Epithelial cell of prostate (primary cell): ENCODE results near the gene METTL26.

Source experiments
- DNase-seq: peaks from one replicate; pipeline ENCODE4 v3.0.0-alpha.2; 2011; ENCODE audit warnings: low read depth, low spot score
- H3K27ac ChIP-seq: fragments of 450-650 bp; 2 replicates; pipeline ENCODE4 v1.5.1; 2017; ENCODE audit warnings: mild to moderate bottlenecking

Gene METTL26

GRCh38 chr16:627454-628239 is 8.5 kb downstream of the METTL26 start:
- no peak for DNase-seq
- no peak overlapping the region for H3K27ac ChIP-seq

- H3K27ac ChIP-seq: no peak overlapping the region
- DNase-seq: peak; percentile 74
Observed at GRCh38 chr16:626787-627453, 9.2 kb downstream of the METTL26 start.

- H3K27ac ChIP-seq: no peak overlapping the region
- DNase-seq: no peak
Observed at GRCh38 chr16:625977-626765, 9.9 kb downstream of the METTL26 start.

DNA sequence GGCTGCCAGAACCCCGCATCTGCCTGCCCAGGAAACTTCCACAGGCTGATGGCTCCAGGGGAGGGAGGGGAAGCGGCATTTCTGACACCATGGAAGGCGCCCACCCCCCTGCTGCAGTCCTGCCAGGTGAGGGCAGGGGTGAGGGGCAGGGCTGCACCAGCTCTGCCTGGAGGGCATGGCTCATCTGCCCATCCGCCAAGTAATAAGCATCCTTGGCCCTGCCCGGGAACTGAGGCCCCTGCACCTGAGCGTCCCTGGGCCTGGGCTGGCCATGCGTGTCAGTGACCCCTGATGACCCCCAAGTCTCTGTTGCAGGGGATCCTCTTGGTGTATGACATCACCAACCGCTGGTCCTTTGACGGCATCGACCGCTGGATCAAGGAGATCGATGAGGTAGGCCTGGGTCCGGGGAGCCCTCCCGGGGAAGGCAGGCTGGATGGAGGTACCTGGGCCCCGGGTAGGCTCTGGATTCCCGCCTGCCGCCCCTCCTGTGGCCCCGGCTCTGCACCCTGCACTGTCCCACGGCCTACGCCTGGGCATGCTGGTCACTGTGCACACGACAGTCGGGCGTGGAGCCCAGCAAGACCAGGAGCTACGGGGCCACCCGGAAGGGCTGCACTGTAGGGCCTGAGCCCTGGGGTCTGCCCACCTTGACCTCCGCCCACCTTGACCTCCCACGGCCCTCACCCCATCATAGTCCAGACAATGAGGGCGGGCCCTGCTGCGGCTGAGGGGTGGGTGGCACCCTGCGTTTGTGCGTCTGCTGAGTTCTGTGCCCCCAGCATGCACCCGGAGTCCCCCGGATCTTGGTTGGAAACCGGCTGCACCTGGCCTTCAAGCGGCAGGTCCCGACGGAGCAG is 10.8 kb downstream of the METTL26 start:
- DNase-seq: no peak

GRCh38 chr16:624526-625070 is 11.5 kb downstream of the METTL26 start:
- no peak for DNase-seq
- no peak overlapping the region for H3K27ac ChIP-seq

More for the DNA sequence above, 10.8 kb downstream of the METTL26 start:
- H3K27ac ChIP-seq: no peak overlapping the region

GRCh38 chr16:622920-623280 is 13.2 kb downstream of the METTL26 start:
- no peak for DNase-seq
- H3K27ac ChIP-seq: no peak overlapping the region

- no peak for DNase-seq
- no peak overlapping the region for H3K27ac ChIP-seq
Observed at GRCh38 chr16:621526-622105, 14.5 kb downstream of the METTL26 start.

GRCh38 chr16:620700-621525 is 15.2 kb downstream of the METTL26 start:
- H3K27ac ChIP-seq: no peak overlapping the region
- DNase-seq: no peak

DNA sequence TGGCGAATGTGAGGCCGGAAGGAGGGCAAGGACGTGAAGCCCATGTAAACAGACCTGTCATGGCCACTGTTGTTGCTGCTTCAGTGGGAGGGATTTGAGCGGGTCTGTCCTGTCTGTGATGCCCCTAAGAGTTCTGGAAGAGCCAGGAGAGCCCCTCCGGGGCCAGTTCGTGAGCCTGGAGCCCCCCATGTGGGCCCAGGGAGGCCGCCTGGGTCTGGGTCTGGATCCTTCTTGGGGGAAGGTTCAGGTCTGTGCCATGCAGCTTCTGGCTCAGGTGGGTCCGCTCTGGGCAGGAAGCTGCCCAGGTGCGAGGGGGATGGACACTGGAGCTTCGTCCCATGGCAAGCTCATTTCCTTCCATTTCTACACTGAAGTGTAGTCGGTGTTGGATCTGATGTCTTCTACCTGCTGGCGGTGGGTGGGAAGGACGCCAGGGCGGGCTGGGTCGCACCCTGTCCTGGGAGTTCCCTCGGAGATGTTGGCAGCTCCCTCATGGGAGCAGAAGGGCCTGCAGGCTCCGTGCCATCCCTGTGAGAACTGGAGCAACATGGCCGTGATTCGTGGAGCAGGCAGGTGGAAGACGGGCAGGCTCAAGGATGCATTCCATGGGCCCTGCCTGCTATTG is 16.5 kb downstream of the METTL26 start:
- H3K27ac ChIP-seq: no peak overlapping the region
- DNase-seq: no peak

DNA sequence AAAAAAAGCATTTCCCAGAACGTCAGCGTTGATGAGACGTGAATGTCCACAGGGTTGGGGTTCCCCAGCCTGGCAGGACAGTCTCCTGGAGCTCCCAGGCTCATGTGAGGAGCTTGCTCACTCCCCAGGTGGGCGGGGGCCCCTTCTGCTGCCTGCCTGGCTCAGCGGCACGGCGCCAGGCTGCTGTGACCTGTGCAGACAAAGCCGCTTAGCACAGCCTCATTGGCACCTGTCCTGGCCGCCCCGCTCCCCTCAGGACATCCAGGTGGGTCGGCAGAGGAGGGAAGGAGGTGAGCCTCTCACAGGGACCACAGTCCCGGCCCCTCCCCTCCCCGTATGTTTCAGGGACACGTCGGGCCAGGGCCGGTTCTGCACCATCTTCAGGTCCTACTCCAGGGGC is 18.2 kb downstream of the METTL26 start:
- DNase-seq: no peak
- H3K27ac ChIP-seq: no peak overlapping the region

- no peak for DNase-seq
- no peak overlapping the region for H3K27ac ChIP-seq
Observed at GRCh38 chr16:616733-617586, 19.1 kb downstream of the METTL26 start.

- H3K27ac ChIP-seq: no peak overlapping the region
Observed at GRCh38 chr16:615122-615521, 21.0 kb downstream of the METTL26 start.

DNA sequence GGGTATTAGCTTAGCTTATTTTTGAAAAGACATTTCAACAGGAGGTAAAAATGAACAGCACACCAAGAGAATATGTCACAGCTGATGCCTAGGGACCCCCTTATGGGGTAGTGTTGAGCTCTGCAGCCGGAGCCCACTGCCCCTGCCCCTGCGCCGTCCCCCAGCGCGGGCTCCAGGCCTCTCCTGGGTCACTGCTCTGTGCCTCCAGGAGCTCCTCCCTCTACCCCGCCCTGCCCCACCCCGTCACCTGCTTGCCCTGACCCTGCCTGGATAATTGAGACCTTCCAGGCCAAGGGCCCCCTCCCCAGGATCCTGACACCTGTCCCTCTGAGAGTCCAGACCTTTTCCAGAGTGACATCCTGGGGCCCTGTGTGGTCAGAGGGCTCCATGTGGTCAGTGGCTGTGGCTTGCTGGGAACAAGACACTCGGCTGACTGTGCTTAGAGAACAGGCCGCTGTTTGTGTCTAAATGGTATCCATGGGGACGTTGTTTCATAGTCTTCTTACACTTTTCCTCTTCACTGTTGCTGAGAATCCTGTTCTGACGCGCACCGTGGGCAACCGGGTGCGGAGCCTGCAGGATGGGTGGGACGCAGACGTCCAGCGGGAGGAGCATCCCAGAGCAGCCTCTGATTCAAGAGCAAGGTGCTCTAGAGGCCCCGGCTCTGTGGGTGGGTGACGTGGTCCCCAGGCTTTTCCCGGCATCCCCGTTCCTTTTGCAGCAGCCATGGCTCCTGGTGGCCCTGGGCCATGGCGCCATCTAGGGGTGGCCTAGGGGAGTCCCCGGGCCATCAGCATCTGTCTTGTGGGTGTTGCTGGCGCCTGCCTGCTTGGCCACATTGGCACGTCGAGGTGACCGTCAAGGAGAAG is 25.4 kb downstream of the METTL26 start:
- H3K27ac ChIP-seq: no peak overlapping the region
- peak; percentile 64 for DNase-seq

More at GRCh38 chr16:615122-615521, 21.0 kb downstream of the METTL26 start:
- no peak for DNase-seq

DNA sequence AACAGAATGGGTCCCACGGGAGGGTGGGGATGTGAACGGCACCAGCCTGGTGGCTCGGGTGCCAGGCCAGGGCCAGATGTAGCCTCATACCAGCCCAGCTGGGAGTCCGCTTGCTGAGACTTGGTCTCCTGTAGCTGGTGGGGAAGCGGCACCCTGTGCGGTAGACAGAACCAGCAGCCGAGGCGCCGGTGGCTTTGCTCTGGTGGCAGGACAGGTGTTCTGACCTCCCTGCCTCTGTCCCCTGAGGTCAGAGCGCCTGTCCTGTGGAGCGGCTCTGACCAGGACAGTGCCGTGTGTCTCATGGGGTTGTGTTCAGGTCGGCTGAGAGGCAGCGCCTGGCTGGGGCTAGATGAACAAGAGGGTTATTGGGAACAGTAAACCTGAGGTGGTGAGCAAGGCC is 26.1 kb downstream of the METTL26 start:
- H3K27ac ChIP-seq: no peak overlapping the region
- no peak for DNase-seq

- H3K27ac ChIP-seq: no peak overlapping the region
- no peak for DNase-seq
Observed at GRCh38 chr16:609316-609715, 26.8 kb downstream of the METTL26 start.

- DNase-seq: no peak
- no peak overlapping the region for H3K27ac ChIP-seq
Observed at GRCh38 chr16:608019-608418, 28.1 kb downstream of the METTL26 start.
